Bronchial epithelial cell (primary cell): ENCODE results near the gene AMER2. TPM values are rescaled to one million over a fixed set of nuclear protein-coding genes. Genes with fewer than 3 reads are reported as not detected.

Source experiments
- DNase-seq: peaks from one replicate; pipeline ENCODE4 v3.0.0-alpha.2; 2010; ENCODE audit warnings: low read depth
- FAIRE-seq: peaks from 2 replicates; lab custom pipeline; 2011; peaks lifted over from hg19 to GRCh38; lab: Jason Lieb, UNC
- H3K27me3 ChIP-seq: 2 replicates; pipeline ENCODE4 v1.5.1; 2011; ENCODE audit warnings: low read length; ENCODE audit not compliant: control insufficient read depth, insufficient read depth
- H3K36me3 ChIP-seq: 2 replicates; pipeline ENCODE4 v1.5.1; 2011; ENCODE audit warnings: low read length; ENCODE audit not compliant: control insufficient read depth, insufficient read depth
- H3K4me3 ChIP-seq: 2 replicates; pipeline ENCODE4 v1.5.1; 2011; ENCODE audit warnings: mild to moderate bottlenecking, low read depth, low read length, control low read depth
- total RNA-seq: library from RNA; depleted of rRNA; stranded (reverse); fragments of >200 nt; gene quantifications from 2 replicates; pipeline ENCODE4 v1.2.1, GENCODE V29; 2014
- TF ChIP-seq, protein P1 (sequence below): IDR thresholded peaks from 2 replicates; pipeline ENCODE4 v1.5.1; 2011; ENCODE audit warnings: mild to moderate bottlenecking, moderate library complexity, low read length, control low read depth, inconsistent platforms; ENCODE audit not compliant: insufficient read depth, severe bottlenecking

The AMER2 gene
- total RNA-seq, 1 donor from 2014 or later = not detected

DNA sequence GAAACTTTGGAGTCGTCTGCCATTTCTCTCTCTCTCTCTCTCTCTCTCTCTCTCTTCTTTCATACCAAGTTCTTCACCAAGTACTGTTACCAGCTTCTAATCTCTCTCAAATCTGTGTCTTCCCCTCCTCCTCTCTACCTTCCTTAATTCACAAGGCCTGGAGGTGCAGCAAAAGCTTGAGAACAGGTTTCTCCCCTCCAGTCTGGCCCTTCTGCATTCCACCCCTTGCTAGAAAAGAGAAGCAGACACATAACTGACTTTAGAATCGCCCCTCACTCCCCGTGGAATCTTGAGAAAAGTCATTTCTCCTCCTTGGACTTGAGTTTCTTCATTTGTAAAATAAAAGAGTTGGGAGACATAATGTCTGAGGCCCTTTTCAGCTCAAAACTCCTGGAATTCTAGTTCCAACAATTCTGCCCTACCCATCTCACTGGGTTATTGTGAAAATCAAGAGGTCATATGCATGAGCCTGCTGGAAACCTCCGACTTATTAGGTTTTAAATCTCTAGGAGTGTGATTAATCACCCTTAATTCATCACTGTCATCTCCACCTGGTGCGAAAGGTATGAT is 20.4 kb downstream of the AMER2 start:
- Histone ChIP-seq H3K36me3 (no peaks in the 10 kb centered on the region), H3K4me3 (no peak overlapping the region), H3K27me3 (no peaks in the 10 kb centered on the region)
- DNase-seq = no peak
- TF ChIP-seq, protein P1, sequence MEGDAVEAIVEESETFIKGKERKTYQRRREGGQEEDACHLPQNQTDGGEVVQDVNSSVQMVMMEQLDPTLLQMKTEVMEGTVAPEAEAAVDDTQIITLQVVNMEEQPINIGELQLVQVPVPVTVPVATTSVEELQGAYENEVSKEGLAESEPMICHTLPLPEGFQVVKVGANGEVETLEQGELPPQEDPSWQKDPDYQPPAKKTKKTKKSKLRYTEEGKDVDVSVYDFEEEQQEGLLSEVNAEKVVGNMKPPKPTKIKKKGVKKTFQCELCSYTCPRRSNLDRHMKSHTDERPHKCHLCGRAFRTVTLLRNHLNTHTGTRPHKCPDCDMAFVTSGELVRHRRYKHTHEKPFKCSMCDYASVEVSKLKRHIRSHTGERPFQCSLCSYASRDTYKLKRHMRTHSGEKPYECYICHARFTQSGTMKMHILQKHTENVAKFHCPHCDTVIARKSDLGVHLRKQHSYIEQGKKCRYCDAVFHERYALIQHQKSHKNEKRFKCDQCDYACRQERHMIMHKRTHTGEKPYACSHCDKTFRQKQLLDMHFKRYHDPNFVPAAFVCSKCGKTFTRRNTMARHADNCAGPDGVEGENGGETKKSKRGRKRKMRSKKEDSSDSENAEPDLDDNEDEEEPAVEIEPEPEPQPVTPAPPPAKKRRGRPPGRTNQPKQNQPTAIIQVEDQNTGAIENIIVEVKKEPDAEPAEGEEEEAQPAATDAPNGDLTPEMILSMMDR = no peak
- no peak for FAIRE-seq

DNA sequence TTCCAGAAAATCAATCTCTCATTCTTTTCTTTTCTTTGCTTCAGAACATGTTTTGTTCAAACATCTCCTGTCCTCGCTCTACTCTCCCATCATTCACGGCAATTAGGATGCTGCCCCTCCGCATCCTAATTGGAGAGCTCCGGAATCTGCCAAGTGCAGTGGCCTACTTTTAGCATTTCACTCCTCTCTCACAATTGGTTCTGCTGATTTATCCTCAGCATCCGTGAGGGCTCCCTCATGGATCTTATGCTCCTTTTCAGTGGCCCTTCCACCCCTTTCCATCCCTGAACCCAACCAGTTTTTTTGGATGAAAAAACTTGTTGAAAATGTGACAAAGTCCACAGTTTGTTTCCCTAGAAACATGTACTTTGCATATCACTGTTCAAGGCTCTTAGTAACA is 22.4 kb downstream of the AMER2 start:
- Histone ChIP-seq H3K36me3 (no peaks in the 10 kb centered on the region), H3K4me3 (no peak overlapping the region), H3K27me3 (no peaks in the 10 kb centered on the region)
- FAIRE-seq (no peak), DNase-seq (no peak)
- TF ChIP-seq, protein P1 = no peak

DNA sequence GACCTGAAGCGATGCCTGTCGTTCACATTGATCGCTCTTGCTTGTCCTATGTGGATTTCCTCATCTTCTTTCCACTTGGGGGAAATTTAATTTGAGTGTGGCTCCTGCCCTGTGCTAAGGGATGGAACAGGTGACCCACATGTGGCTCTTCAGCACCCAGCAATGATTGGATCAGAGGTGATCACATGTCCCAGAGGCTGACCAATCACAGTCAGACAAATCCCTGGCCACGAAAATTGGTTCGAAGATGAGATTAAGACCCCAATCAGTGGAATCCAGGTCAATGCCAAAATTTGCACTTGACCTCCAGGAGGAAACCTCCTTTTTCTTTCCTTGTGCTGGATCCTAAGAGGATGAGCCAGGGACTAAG is 23.7 kb downstream of the AMER2 start:
- DNase-seq = no peak
- H3K4me3 ChIP-seq = no peak overlapping the region
- no peak for FAIRE-seq
- H3K27me3 ChIP-seq = no peaks in the 10 kb centered on the region
- TF ChIP-seq, protein P1 = no peak
- H3K36me3 ChIP-seq = no peaks in the 10 kb centered on the region

DNA sequence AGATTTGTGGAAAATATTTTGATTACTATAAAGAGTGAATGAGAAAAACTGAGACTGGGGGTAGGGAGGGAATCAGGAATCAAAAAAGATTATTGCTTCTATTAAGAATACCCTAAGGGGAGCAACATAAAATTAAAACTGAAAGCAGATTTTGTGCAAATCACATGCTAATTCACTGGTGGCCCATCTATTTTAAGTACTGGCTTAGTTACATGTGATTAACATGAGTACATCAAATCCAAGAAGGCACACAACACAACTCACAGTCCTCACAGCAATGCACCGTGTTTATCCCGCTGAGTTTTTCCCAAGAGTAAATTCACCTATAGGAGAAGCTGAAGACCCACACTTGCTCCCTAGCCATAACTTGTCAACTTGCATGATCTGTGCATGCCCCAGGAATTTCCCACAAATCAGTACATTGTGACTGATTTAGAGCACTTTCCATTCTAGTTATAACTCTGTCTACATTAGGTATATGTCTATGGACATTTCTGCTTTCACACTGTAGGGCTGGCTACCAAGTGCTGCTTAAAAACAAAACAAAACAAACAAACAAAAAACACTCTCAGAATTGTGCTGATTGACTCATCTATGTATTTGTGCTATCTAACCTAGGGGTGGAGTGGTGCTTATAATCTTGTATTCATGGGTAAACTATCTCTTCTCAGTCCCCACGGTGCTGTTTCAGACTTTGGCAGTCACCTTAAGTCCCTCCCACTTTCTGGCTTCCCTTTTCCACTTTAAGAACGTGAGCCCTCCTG is 24.3 kb downstream of the AMER2 start:
- peak; percentile 52 for FAIRE-seq
- TF ChIP-seq, protein P1 = no peak
- Histone ChIP-seq H3K27me3 (no peaks in the 10 kb centered on the region), H3K4me3 (no peak overlapping the region), H3K36me3 (no peaks in the 10 kb centered on the region)
- DNase-seq = no peak

DNA sequence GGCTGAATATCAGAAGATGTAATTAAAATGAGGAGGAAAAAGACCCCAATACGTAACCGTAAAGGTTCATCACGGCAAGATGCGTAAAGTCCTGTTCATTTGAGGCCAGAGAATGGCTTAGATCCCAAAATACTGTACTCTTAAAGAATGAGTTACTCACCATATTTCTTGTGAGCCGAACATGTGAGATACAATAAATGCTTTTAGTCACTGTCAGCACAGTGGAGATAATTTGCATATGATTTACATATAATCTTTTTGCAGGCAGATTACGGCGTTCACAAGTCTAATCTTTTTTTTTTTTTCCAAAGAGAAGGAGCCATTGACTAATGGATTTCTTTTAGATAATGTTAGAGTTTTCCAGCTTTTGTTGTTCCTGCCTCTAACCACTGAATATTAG is 28.4 kb downstream of the AMER2 start:
- Histone ChIP-seq H3K27me3 (no peaks in the 10 kb centered on the region), H3K36me3 (no peaks in the 10 kb centered on the region), H3K4me3 (no peak overlapping the region)
- DNase-seq (no peak), FAIRE-seq (no peak)
- TF ChIP-seq, protein P1 = no peak

DNA sequence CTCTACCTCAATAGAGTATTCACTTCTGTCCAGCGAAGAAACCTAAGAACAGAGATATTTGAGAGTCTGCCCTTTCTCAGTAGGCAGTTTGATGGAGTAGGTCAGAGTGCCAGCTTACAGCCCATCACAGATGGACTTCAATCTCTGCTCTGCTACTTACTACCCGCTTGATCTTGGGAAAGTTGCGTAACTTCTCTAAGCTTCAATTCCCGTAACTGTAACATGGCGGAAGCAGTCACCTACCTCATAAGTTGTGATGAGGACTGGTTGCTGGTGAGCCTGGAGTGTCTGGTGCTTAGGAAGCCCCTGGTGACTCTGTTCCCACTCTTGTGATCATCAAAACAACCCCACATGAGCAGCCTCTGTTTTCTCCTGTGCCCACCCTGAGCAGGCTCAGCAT is 31.0 kb downstream of the AMER2 start:
- TF ChIP-seq, protein P1 = no peak
- DNase-seq = no peak
- Histone ChIP-seq H3K36me3 (no peaks in the 10 kb centered on the region), H3K4me3 (no peak overlapping the region), H3K27me3 (peaks cover 2% of the 10 kb centered on the region)
- no peak for FAIRE-seq
